Activated CD4-positive, alpha-beta T cell treated with anti-CD3 and anti-CD28 coated beads, Interleukin-2, Interleukin-4, amounts not matched to agents 100 ng/mL and 50 ng/mL, durations not matched to agents 16 hours and 8 hours (primary cell): ENCODE measurements around the gene FOXK2.
A peak's percentile ranks its signal among the peaks of the same experiment; 100 is the strongest.
"Not testable (repeated sequence)": the region's sequence is repeated elsewhere in the genome, so short reads cannot be mapped to it uniquely, and the experiment has no call there.

Source experiments
- DNase-seq: peaks from one replicate; pipeline ENCODE4 v3.0.0-alpha.2; 2020; ENCODE audit warnings: low spot score

The FOXK2 gene

DNA sequence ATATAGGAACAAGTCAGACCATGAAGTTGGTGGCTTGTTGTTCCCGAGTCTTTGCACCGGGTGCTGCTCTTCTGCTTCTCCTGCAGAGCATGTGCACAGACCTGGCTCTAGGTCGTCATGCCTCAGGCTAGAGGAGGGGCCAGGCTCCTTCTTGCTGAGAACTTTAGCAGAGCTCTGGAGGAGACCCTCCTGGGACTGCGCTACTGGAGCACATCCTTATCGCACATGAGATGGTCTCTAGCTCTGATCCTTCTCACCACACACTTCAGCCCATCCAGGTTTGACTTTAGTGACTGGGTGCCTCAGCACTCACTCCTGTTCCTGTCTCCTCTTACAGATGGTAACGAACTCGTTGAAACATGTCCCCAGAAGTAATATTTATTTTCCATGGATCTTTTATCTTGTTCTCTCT is 14.9 kb downstream of the FOXK2 start:
- no peak for DNase-seq

DNA sequence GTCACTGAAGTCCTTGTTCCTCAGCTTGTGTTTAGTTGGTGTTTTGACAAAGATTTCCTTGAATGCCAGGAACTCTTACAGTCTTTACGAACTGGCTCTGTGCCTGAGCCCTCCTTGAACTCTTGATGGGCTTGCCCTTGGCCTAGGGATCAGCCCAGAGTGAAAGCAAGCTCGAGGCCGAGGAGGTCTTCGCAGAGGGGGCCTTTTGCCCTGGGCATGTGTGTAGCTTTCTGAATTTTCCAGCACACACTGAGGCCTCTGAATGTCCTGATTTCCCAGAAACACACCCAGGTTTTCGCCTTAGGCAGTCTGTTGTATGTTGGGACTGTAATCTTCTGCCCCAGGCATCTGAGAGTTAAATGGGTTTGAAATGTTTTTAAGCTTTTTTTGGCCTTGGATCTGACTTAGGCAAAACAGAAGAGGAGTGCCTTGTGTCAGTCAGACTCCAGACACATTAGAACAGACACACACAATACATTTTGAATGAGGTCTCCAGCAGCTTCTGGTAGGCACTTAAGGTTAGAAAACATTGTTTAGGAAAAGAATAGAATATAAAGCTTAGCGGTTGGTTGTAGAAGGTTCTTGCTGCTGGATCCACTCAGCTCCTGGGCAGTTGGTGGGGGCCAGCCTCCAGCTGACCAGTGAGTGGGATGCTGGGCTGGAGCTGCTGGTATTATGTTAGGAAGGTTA is 17.1 kb downstream of the FOXK2 start:
- no peak for DNase-seq

DNA sequence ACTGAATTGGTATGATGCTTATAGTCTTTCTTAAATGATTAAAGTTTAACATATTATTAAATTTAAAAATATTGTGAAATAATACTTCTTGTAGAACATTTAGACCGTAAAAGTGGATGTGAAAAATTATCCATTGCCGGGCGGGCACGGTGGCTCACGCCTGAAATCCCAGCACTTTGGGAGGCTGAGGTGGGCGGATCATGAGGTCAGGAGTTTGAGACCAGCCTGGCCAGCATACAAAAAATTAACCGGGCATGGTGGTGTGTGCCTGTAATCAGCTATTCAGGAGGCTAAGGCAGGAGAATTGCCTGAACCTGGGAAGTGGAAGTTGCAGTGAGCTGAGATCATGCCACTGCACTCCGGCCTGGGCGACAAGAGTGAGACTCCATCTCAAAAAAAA is 17.7 kb downstream of the FOXK2 start:
- not testable (repeated sequence) for DNase-seq

DNA sequence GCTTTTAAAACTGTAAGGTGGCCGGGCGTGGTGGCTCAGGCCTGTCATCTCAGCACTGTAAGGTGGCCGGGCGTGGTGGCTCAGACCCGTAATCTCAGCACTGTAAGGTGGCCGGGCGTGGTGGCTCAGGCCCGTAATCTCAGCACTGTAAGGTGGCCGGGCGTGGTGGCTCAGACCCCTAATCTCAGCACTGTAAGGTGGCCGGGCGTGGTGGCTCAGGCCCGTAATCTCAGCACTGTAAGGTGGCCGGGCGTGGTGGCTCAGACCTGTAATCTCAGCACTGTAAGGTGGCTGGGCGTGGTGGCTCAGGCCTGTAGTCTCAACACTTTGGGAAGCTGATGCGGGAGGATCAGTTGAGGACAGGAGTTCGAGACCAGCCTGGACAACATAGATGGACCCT is 19.5 kb downstream of the FOXK2 start:
- not testable (repeated sequence) for DNase-seq

DNA sequence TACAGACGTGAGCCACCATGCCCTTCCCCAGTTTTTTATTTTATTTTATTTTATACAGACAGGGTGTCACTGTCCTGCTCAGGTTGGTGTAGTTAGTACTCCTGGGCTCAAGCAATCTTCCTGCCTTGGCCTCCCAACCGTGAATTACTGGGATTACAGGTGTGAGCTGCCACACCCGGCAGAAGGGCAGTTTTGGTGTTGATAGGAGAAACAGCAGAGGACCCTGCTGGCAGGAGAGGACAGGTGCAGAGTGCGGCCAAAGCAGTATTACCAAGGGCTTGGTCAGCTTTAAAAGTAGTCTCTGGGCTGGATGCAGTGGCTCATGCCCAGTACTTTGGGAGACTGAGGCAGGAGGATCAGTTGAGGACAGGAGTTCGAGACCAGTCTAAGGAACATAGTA is 22.9 kb downstream of the FOXK2 start:
- no peak for DNase-seq

DNA sequence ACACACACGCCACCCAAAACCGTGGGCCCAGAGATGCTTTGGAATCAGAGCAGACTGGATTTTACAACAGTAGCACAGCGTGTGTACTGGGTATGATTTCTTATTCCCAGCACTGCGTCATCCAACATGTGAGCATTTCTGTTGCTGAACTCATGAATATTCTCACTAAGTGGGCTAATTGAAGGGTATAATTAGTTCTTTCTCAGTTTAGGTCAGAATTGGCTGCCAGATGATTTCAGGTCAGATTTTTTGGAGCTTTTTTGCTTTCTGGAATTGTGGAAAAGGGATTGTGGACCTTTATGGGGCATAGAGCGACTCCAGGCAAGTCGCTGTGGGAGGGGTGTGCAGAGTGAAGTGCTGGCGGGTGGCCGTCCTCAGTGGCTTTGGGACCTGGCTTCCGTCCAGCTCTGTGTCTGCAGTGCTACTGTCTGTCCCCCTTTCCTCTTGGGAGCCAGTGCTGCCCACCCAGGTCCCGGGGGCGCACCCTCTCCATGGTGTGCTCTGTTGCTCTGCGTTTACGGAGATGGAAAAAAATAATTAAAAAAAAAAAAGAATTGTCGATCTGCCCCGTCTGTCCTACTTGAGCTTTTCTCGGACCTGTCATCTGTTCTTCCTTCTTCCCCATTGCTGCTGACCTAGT is 25.0 kb downstream of the FOXK2 start:
- DNase-seq = no peak

DNA sequence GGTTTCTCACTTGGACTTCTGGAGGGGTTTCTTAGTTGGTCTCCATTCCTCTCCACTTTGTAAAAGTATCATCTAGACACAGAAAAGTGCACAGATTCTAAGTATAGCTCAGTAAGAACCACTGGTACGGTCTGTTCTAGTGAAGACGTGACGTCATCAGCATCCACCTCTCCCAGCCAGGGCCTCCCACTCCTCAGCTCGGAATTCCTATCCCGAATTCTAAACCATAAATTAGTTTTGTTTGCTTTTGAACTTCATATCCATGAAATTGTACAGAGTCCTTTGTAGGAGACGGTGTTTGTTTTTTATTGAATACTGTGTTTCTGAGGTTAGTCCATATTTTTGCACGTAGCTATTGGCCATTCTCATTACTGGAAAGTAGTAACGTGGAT is 25.5 kb downstream of the FOXK2 start:
- no peak for DNase-seq

DNA sequence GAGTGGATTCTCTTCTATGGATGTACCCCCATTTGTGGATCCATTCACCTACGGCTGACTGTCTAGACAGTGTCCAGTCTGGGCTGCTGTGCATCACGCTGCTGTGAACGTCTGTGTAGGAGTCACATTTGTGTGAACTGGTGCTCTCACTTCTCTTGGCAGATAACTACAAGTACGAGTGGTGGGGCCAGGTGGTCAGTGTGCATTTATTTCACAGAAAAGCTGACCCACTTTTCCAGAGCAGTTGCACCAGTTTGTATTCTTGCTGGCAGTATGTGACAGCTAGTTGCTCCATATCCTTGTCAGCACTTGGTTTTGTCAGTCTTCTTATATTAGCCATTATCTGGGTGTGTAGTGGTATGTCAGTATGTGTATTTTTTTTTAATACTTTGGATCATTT is 28.4 kb downstream of the FOXK2 start:
- DNase-seq = no peak

DNA sequence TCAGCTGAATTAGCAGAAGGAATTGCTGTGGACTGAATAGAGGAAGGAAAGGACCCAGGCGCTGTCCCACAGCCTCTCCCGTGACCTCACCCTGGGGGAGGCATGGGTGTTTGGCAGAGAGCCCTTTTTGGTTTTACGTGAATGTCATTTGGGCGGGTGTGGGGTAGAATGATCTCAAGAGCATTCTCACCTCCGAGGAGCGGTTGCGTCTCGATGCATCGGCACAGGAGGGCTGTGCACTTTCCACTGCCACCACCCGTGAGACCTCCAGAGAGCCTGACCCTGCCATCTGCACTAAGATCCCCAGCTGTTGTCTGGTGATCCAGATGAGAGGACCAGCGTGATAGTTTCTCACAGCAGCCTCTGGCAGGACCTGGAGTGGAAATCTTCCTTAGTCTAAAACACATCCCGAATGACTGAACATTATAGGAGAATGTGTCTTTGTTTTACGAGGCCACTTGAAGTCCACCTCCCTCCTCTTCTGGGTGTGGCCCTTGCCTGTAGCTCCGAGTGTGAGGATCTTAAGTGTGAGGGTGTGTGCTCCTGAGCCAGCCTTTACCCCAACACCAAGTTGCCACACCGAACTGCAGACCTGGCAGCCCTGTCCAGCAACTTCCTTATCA is 29.3 kb downstream of the FOXK2 start:
- no peak for DNase-seq

DNA sequence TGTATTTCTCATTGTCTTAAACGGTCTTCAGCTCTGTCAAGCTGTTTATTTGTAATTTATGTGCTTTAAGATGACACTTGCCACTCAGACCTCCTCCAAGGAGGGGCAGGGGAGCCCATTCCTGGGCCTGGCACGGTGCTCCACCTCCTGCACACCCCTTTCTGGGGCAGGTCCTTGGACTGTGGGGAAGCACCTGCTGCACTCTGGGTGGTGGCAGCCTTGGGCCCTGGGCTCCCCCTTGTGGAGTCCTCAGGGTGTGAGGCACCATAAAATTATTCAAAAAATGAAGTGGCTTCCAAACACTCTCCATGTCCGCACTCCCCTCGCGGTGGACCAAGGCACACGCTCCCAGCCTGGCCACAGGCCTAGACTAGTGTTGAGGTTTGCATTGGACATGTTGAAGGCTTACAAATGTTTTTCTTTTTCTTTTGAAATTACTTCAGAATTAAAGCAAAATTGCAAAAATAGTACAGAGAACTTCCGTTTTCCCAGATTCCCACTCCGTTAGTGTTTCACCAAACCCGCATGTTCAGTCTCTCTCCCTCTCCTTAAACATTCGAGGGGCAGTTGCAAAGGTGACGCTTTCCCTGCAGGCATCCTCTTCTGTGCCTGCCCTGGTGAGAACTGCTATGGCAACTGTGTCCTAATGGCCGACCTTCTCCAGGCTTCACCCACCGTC is 32.4 kb downstream of the FOXK2 start:
- DNase-seq = peak; percentile 76

DNA sequence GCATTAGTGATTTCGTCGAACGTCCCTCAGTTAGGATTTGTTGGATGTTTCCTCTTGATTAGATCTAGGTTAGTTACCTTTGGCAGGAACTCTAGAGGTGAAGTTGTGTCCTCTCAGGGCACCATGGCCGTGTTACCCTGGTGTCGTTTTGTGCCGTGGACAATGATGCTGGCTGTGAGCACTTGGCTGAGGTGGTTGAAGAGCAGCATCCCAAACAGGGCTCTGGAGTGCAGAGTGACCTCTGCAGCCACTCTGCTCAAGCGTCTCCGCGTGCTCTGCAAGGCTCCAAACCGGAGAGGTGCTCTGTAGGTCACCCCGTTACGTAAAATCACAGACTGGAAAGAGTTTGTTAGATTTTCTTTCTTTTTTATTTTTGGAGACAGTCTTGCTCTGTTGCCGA is 33.0 kb downstream of the FOXK2 start:
- DNase-seq = no peak

DNA sequence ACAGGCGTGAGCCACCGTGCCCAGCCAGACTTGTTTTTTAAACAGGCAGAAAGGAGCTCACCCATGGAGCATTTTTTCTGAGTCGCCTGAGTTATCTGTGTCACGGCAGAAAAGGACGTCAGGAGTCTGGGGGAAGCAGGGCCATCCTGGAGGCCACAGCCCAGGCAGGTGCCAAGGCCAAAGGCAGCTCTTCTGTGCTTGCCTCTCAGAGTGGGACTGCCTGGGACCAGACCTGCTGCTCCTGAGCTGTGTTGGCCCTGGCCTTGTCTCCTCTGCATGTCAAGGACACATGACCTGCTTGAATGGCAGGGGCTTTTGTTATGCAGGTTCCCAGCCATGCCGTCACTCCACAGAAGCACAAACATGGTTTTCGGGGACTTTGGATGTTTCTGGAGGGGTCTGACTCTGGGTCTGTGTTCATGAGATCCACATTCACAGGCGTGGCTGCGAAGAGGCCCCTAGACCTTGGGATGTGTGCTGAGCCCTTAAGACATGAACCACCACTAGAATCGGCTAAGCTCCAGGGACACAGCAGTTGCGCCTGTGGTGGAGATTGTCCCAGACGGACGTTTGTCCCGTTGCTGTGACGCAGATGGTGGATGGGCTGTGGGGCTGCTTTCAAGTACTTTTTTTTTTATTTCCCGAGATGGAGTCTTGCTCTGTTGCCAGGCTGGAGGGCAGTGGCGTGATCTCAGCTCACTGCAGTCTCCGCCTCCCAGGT is 33.8 kb downstream of the FOXK2 start:
- no peak for DNase-seq

DNA sequence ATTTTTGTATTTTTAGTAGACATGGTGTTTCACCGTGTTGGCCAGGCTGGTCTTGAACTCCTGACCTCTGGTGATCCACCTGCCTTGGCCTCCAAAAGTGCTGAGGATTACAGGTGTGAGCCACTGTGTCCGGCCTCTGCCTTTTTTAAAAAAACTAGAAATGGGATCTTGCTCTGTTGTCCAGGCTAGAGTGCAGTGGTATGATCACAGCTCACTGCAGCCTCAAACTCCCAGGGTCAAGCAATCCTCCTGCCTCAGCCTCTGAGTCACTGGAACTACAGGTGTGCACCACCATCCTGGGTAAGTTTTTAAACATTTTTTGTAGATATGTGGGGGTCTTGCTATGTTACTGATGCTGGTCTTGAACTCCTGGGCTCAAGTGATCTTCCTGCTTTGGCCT is 38.0 kb downstream of the FOXK2 start:
- DNase-seq = not testable (repeated sequence)

DNA sequence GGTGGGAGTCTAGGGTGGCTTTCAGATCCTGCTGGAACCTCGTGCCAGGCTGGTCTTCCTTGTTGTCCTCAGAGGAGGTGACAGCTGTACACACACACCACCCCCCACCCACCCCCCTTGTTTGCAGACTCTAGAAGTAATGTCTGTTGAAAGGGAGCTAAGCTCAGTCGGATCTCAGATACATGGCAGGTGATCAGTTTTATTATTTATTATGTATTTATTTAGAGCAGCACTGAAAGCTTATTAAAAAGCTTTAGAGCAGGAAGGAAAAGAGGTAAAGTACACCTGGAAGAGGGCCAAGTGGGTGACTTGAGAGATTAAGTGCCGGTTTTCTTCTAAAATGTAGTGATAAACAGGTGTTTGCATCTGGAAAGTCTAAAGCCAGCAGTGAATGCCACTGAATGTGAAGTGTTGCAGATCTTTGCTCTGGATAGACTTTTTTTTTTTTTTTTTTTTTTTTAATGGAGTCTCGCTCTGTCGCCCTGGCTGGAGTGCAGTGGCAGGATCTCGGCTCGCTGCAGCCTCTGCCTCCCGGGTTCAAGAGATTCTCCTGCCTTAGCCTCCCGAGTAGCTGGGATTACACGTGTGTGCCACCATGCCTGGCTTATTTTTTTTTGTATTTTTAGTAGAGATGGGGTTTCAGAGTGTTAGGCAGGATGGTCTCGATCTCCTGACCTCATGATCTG is 40.2 kb downstream of the FOXK2 start:
- no peak for DNase-seq

DNA sequence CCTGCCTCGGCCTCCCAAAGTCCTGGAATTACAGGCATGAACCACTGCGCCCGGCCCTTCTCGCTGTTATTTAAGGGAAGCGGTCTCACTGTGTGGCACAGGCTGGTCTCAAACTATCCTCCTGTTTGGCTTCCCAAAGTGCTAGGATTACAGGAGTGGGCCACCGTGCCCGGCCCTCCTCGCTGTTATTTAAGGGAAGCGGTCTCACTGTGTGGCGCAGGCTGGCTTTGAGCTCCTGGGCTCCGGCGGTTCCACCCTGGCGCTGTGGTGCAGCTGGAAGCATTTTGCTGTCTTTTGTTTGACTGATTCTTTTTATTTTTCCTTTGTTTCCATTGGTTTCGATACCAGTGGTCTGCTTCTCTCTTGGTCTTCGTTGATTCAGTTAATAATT is 40.7 kb downstream of the FOXK2 start:
- DNase-seq = no peak

DNA sequence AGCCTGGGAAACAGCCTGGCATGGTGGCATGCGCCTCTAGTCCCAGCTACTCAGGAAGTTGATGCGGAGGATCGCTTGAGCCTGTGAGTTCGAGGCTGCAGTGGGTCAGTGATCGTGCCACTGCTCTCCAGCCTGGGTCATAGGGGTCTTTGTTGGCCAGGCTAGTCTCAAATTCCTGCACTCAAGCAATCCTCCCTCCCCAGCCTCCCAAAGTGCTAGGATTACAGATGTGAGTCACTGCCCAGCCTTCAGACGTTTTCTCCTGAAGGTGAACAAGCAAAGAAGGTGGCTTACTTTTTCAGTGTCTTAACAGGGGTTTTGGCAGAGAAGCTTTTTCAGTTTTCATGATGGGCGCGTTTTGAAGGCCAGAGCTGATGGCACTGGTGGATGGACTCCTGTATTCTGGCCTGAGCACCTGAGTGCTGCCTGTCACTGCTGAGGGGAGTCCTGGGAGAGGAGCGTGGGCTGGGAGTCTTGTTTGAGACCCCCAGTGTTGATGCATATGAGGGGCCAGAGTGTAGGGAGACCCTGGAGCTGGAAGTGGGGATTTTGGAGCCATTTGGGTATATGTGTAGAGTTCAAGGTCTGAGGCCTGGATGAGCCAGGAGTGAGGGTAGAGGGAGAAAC is 41.4 kb downstream of the FOXK2 start:
- no peak for DNase-seq

DNA sequence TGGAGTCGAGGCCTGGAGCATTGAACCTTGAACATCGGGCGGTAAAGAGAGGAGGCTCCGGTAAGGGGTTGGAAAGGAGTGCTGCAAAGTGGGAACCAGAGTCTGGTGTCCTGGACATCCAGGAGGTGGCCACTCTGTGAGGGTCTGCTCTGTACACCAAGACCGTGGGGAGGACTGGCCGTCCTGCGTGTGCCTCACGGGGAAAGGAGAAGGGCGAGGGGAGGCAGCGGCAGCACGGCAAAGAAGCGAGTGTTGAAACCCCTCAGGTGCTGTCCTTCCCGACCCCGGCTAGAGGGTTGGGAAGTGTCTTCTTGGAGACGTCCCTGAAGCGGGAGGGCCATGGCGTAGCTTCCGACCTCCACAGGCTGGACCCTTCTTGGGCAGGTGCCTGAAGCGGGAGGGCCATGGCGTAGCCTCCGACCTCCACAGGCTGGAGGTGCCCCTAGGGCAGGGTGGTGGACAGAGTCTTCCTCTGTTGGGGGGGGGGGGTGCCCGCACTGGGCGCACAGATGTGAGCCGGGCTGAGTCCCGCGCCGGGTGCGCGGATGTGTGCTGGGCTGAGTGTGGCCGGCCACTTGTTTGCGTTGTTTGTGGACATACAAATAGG is 42.0 kb downstream of the FOXK2 start:
- DNase-seq = no peak

DNA sequence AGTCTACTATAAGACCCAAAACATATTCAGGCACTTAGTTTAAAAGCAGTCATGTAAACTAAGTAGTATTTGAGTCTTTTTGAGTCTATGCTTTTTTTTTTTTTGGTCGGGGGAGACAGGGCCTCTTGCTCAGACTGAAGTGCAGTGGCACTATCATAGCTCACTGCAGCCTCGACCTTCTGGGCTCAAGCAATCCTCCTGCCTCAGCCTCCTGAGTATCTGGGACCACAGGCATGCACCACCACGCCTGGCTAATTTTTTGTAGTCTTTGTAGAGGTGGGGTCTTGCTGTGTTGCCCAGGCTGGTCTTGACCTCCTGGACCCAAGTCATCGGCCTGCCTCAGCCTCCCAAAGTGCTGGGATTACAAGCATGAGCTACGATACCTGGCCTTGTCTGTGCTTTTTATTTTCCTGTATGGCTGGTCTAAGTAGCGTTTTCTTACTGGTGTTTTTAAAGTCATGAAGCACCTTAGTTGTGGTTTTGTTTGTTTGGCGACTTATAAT is 43.2 kb downstream of the FOXK2 start:
- DNase-seq = not testable (repeated sequence)

DNA sequence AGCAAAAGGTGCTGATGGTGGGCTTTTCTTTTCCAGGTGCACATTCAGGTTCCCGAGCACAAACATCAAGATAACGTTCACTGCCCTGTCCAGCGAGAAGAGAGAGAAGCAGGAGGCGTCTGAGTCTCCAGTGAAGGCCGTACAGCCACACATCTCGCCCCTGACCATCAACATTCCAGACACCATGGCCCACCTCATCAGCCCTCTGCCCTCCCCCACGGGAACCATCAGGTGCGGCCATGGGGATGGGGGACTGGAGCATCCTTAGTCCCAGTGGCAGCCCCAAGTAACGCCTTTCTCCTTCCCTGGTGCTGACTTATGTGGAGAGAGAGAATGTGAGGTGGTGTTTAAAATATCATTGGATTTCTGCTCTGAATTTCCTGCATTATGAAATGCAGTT is 43.8 kb downstream of the FOXK2 start:
- no peak for DNase-seq

DNA sequence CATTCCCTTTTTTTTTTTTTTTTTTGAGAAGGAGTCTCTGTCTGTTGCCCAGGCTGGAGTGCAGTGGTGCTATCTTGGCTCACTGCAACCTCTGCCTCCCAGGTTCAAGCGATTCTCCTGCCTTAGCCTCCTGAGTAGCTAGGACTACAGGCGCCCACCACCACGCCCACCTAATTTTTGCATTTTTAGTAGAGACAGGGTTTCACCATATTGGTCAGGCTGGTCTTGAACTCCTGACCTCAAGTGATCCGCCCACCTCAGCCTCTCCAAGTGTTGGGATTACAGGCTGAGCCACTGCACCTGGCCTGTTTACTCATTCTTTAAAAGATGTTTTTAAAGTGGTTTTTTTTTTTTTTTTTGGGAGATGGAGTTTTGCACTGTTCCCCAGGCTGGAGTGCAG is 44.2 kb downstream of the FOXK2 start:
- not testable (repeated sequence) for DNase-seq

DNA sequence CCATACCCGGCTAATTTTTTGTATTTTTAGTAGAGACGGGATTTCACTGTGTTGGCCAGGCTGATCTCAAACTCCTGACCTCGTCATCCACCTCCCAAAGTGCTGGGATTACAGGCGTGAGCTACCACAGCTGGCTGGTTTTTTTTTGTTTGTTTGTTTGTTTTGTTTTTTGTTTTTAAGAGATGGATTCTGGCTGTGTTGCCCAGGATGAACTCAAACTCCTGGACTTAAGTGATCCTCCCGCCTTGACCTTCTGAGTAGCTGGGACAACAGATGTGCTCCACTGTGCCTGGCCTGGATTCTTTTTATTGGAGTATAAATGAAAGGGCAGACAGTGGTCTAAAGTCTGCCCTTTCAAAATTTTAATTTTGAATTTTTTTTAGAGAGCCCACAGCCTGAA is 44.7 kb downstream of the FOXK2 start:
- no peak for DNase-seq
